GM23248 (cell line): ENCODE data around the gene SLC15A1.

Experiments
- EZH2 ChIP-seq: fragments of 200-600 bp; sonication (generic); IDR thresholded peaks from 2 replicates; pipeline ENCODE4 v1.6.1; 2018; ENCODE audit warnings: antibody characterized with exemption, mild to moderate bottlenecking; ENCODE audit not compliant: insufficient read depth, poor library complexity, severe bottlenecking
- EZH2phosphoT487 ChIP-seq: fragments of 200-600 bp; sonication (generic); IDR thresholded peaks from 2 replicates; pipeline ENCODE4 v1.6.1; 2018; ENCODE audit warnings: antibody characterized with exemption, moderate library complexity, mild to moderate bottlenecking, low read depth; ENCODE audit not compliant: insufficient read depth

DNA sequence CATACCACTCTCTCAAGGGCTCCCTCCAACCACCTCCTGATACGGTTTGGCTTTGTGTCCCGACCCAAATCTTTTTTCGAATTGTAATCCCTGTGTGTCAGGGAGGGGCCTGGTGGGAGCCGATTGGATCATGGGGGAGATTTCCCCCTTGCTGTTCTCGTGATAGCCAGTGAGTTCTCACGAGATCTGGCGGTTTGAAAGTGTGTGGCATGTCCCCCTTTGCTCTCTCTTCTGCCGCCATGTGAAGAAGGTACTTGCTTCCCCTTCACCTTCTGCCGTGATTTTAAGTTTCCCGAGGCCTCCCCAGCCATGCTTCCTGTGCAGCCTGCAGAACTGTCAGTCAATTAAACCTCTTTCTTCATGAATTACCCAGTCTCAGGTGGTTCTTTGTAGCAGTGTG, 34.7 kb upstream of the SLC15A1 start:
- TF ChIP-seq EZH2 (no peak), EZH2phosphoT487 (no peak)
